Measurements from ENCODE around the gene GATD1.
A peak's percentile ranks its signal among the peaks of the same experiment; 100 is the strongest.

GATD1 gene

GRCh38 chr11:812390-812789, 35.1 kb upstream of the GATD1 start:
- DNase-seq (ENCODE audit: low read depth): no peak

- no peak for DNase-seq (ENCODE audit: low read depth)
Observed at GRCh38 chr11:811446-812245, 34.4 kb upstream of the GATD1 start.

- DNase-seq (ENCODE audit: low read depth): no peak
Observed at GRCh38 chr11:810040-810567, 32.8 kb upstream of the GATD1 start.

- peak; percentile 98 for DNase-seq (ENCODE audit: low read depth)
Observed at GRCh38 chr11:809287-810039, 32.2 kb upstream of the GATD1 start, which contains the start of gene RPLP2. RPLP2 (plus strand) TSS chr11:809967; CDS start chr11:810235, 268 bp downstream.

- DNase-seq (ENCODE audit: low read depth): no peak
Observed at GRCh38 chr11:808427-809286, 31.4 kb upstream of the GATD1 start.

GRCh38 chr11:804599-804964, 27.3 kb upstream of the GATD1 start:
- no peak for DNase-seq (ENCODE audit: low read depth)

GRCh38 chr11:803770-804598, 26.7 kb upstream of the GATD1 start:
- DNase-seq (ENCODE audit: low read depth): no peak

GRCh38 chr11:803467-803742, 26.1 kb upstream of the GATD1 start:
- DNase-seq (ENCODE audit: low read depth): no peak

- no peak for DNase-seq (ENCODE audit: low read depth)
Observed at GRCh38 chr11:802693-803466, 25.6 kb upstream of the GATD1 start.

GRCh38 chr11:802018-802617, 24.8 kb upstream of the GATD1 start:
- no peak for DNase-seq (ENCODE audit: low read depth)

GRCh38 chr11:801097-801780, 24.0 kb upstream of the GATD1 start:
- no peak for DNase-seq (ENCODE audit: low read depth)

GRCh38 chr11:800473-800872, 23.2 kb upstream of the GATD1 start:
- DNase-seq (ENCODE audit: low read depth): no peak

GRCh38 chr11:799641-800316, 22.5 kb upstream of the GATD1 start:
- no peak for DNase-seq (ENCODE audit: low read depth)

- peak; percentile 72 for DNase-seq (ENCODE audit: low read depth)
Observed at GRCh38 chr11:798093-798713, 20.9 kb upstream of the GATD1 start, which contains the start of gene SLC25A22. SLC25A22 (minus strand) TSS chr11:798281; CDS start chr11:795006, 3,275 bp downstream.

GRCh38 chr11:797296-798092, 20.2 kb upstream of the GATD1 start:
- peak; percentile 70 for DNase-seq (ENCODE audit: low read depth)

GRCh38 chr11:796565-797295, 19.4 kb upstream of the GATD1 start:
- no peak for DNase-seq (ENCODE audit: low read depth)

Measured in T follicular helper cell (primary cell).